ENCODE results near the gene NUP85.
A peak's percentile ranks its signal among the peaks of the same experiment; 100 is the strongest.
"Not testable (repeated sequence)": the region's sequence is repeated elsewhere in the genome, so short reads cannot be mapped to it uniquely, and the experiment has no call there.

Gene NUP85

DNA sequence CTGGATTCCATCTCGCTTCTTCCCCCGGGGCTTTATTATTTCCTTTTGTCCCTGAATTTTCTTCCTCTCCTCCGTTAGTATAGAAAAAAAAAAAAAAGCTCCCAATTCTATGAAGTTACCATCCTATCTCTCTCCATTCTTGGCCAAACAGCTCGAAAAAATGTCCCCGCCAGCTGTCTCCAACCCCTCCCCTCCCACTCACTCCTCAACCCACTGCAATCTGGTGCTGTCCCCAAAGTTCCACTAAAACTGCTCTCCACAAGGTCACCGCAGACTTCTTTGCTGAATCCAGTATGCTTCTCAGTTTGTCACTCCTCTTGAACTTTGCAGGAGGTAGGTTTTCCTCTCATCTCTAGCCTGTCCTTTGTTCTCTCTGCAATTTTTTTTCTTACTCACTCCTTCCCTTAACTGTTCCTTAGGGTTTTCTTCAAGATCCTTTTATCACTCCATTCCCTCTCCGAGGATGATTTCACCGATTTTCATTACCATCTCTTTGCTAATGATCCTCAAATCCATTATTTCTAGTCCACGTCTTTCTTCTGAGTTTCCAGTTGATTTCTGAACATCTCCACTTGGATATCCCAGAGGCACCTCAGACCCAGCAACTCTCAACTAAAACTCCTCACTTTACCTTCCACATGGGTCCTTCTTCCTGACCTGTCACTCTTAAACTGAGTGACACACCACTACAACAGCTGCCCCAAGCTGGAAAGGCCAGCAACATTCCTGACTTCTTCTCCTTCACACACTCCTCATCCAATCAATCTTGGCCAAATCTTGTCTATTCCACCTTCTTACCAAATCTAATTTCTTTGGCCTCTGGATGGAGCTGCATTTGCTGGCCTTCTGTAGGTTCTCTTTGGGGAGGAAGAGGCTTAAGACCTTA, 21.2 kb upstream of the NUP85 start:
- peaks cover 6% of the 10 kb centered on the region for H3K36me3 Mint-ChIP-seq
- peak overlapping the region; percentile 85 for H3K4me3 Mint-ChIP-seq

GRCh38 chr17:75188614-75189013, 16.9 kb upstream of the NUP85 start:
- no peaks in the 10 kb centered on the region for H3K9me3 Mint-ChIP-seq
- H3K36me3 Mint-ChIP-seq = no peaks in the 10 kb centered on the region
- no peak overlapping the region for H3K27ac Mint-ChIP-seq
- H3K27me3 Mint-ChIP-seq = no peaks in the 10 kb centered on the region
- no peak overlapping the region for H3K4me3 Mint-ChIP-seq
- peaks cover 18% of the 10 kb centered on the region for H3K4me1 Mint-ChIP-seq

More for the DNA sequence above, 21.2 kb upstream of the NUP85 start:
- Mint-ChIP-seq H3K27ac (peak overlapping the region; percentile 82), H3K4me1 (peaks cover 40% of the 10 kb centered on the region), H3K27me3 (no peaks in the 10 kb centered on the region), H3K9me3 (no peaks in the 10 kb centered on the region)

DNA sequence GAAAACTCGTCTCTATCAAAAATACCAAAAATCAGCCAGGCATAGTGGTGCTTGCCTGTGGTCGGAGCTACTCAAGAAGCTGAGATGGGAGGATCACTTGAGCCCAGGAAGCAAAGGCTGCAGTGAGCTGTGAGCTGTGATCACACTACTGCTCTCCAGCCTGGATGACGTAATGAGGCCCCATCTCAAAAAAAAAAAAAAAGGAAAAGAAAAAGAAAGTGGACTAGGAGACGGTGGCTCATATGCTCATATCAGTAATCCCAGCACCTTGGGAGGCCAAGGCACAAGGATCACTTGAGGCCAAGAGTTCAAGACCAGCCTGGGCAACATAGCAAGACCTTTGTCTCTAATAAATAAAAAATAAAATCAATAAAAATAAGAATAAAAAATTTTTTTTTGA, 13.9 kb upstream of the NUP85 start:
- Mint-ChIP-seq H3K36me3 (no peaks in the 10 kb centered on the region), H3K4me3 (no peak overlapping the region), H3K9me3 (no peaks in the 10 kb centered on the region), H3K27ac (no peak overlapping the region), H3K4me1 (peaks cover 6% of the 10 kb centered on the region), H3K27me3 (no peaks in the 10 kb centered on the region)

DNA sequence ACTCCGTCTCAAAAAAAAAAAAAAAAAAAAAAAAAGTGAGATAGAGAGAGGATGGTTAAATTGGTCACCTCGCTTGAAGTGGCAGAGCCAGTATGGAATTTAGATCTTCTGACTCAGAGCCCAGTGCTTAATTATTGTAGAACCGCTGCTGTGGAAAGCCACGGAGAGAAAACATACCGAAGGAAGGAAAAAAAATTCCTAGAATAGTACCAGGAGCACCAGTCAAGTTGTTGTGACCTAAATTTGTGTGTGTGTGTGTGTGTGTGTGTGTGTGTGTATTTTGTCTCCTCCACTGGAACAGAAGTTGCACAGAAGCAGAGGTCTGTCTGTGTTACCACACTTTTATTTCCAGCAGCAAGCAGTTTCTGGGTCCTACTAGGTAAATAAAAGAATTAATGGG, 10.6 kb upstream of the NUP85 start:
- Mint-ChIP-seq H3K36me3 (no peaks in the 10 kb centered on the region), H3K9me3 (no peaks in the 10 kb centered on the region), H3K4me1 (no peaks in the 10 kb centered on the region), H3K27me3 (no peaks in the 10 kb centered on the region), H3K27ac (no peak overlapping the region), H3K4me3 (no peak overlapping the region)

DNA sequence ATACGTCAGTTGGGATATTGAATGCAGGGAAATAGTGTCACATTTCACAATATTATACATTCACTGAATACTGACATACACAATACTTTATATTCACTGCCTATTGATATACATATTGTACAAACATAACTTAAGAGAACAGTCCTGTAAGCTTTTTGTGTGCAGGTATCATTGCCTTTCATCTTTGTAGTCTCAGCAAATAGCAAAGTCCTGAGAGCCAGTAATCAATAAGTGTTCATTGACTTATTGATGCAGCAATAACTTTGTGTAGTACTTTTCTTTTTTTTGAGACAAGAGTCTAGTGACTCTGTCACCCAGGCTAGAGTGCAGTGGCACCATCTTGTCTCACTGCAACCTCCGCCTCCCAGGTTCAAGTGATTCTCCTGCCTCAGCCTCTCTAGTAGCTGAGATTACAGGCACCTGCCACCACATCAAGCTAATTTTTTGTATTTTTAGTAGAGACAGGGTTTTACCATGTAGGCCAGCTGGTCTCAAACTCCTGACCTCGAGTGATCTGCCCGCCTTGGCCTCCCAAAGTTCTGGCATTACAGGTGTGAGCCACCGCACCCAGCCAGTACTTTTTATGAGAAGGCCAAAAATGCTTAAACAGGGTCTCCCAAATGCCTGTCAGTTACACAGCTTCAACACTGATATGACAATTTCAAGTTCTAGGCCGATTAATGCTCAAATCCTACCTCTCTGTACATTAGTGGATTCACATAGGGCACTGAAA, 5.4 kb upstream of the NUP85 start:
- H3K4me1 Mint-ChIP-seq = peaks cover 13% of the 10 kb centered on the region
- H3K9me3 Mint-ChIP-seq = no peaks in the 10 kb centered on the region
- H3K27ac Mint-ChIP-seq = no peak overlapping the region
- no peak overlapping the region for H3K4me3 Mint-ChIP-seq
- H3K36me3 Mint-ChIP-seq = no peaks in the 10 kb centered on the region
- no peaks in the 10 kb centered on the region for H3K27me3 Mint-ChIP-seq

DNA sequence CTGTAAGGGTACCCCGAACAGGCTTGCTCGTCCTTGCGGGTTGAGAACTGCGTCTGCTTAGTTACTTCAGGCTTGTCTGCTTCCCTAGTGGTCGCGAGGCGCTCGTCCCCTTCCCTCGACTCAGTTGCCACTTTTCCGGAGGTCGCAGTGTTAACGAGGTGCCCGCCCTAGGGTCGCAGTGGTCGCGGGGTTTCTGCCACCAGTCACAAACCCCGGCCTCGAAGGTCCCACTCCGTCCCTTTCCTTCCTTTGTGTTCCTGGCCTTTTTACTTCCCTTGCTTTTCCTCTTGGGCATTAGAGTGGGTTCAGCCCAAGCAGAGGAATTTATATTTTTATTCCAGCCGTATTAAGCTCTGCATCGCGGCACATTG, 299 bp downstream of the NUP85 start:
- no peaks in the 10 kb centered on the region for H3K27me3 Mint-ChIP-seq
- no peaks in the 10 kb centered on the region for H3K36me3 Mint-ChIP-seq
- peak overlapping the region; percentile 100 for H3K27ac Mint-ChIP-seq
- peak overlapping the region; percentile 97 for H3K4me3 Mint-ChIP-seq
- H3K4me1 Mint-ChIP-seq = peaks cover 29% of the 10 kb centered on the region
- no peaks in the 10 kb centered on the region for H3K9me3 Mint-ChIP-seq

- not testable (repeated sequence) for H3K36me3 Mint-ChIP-seq, H3K9me3 Mint-ChIP-seq
Observed at GRCh38 chr17:75207050-75207407, 1.6 kb downstream of the NUP85 start.

GRCh38 chr17:75207760-75208159, 2.3 kb downstream of the NUP85 start:
- no peaks in the 10 kb centered on the region for H3K27me3 Mint-ChIP-seq
- H3K9me3 Mint-ChIP-seq = no peaks in the 10 kb centered on the region
- peak overlapping the region; percentile 46 for H3K27ac Mint-ChIP-seq
- H3K4me1 Mint-ChIP-seq = peaks cover 23% of the 10 kb centered on the region
- peak overlapping the region; percentile 61 for H3K4me3 Mint-ChIP-seq
- H3K36me3 Mint-ChIP-seq = peaks cover 2% of the 10 kb centered on the region

More at GRCh38 chr17:75207050-75207407, 1.6 kb downstream of the NUP85 start:
- Mint-ChIP-seq H3K27ac (peak overlapping the region; percentile 55), H3K4me3 (peak overlapping the region; percentile 97), H3K4me1 (peaks cover 23% of the 10 kb centered on the region)
- not testable (repeated sequence) for H3K27me3 Mint-ChIP-seq

- Mint-ChIP-seq H3K27me3 (no peaks in the 10 kb centered on the region), H3K36me3 (peaks cover 2% of the 10 kb centered on the region), H3K9me3 (no peaks in the 10 kb centered on the region), H3K4me3 (peak overlapping the region; percentile 61), H3K27ac (peak overlapping the region; percentile 46), H3K4me1 (peaks cover 23% of the 10 kb centered on the region)
Observed at GRCh38 chr17:75208161-75208560, 2.7 kb downstream of the NUP85 start.

GRCh38 chr17:75209061-75209460, 3.6 kb downstream of the NUP85 start:
- Mint-ChIP-seq H3K27me3 (no peaks in the 10 kb centered on the region), H3K36me3 (peaks cover 2% of the 10 kb centered on the region), H3K9me3 (no peaks in the 10 kb centered on the region), H3K4me1 (peaks cover 20% of the 10 kb centered on the region), H3K27ac (no peak overlapping the region), H3K4me3 (no peak overlapping the region)

GRCh38 chr17:75218131-75218530, 12.7 kb downstream of the NUP85 start:
- Mint-ChIP-seq H3K4me1 (no peaks in the 10 kb centered on the region), H3K4me3 (no peak overlapping the region), H3K36me3 (peaks cover 14% of the 10 kb centered on the region), H3K9me3 (no peaks in the 10 kb centered on the region), H3K27me3 (no peaks in the 10 kb centered on the region), H3K27ac (no peak overlapping the region)

DNA sequence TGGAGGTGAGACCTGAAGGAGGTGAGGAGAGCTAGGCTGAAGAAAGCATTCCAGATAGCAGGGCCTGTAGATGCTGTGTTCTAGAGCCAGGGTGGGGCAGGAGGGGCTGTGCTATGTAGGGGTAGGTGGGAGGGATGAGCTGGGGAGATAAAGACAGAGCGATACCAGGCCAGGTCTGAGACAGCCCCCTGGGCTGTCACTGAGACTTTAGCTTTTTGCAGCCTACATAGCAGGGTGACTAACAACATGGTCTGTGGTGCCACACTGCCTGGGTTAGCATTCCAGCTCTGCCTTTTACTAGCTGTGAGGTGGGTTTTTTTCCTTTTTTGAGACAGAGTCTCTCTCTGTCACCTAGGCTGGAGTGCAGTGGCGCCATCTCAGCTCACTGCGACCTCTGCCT, 14.3 kb downstream of the NUP85 start:
- peaks cover 14% of the 10 kb centered on the region for H3K36me3 Mint-ChIP-seq
- peak overlapping the region; percentile 51 for H3K27ac Mint-ChIP-seq

GRCh38 chr17:75225016-75225415, 19.5 kb downstream of the NUP85 start:
- H3K27ac Mint-ChIP-seq = no peak overlapping the region

More for the DNA sequence above, 14.3 kb downstream of the NUP85 start:
- Mint-ChIP-seq H3K27me3 (no peaks in the 10 kb centered on the region), H3K4me1 (no peaks in the 10 kb centered on the region), H3K4me3 (no peak overlapping the region), H3K9me3 (no peaks in the 10 kb centered on the region)

GRCh38 chr17:75227729-75228128, 22.2 kb downstream of the NUP85 start:
- H3K27me3 Mint-ChIP-seq = no peaks in the 10 kb centered on the region

More at GRCh38 chr17:75225016-75225415, 19.5 kb downstream of the NUP85 start:
- no peaks in the 10 kb centered on the region for H3K4me1 Mint-ChIP-seq
- peaks cover 9% of the 10 kb centered on the region for H3K36me3 Mint-ChIP-seq
- no peaks in the 10 kb centered on the region for H3K9me3 Mint-ChIP-seq
- no peak overlapping the region for H3K4me3 Mint-ChIP-seq
- H3K27me3 Mint-ChIP-seq = no peaks in the 10 kb centered on the region

GRCh38 chr17:75228305-75228704, 22.8 kb downstream of the NUP85 start:
- H3K4me3 Mint-ChIP-seq = no peak overlapping the region
- H3K27me3 Mint-ChIP-seq = no peaks in the 10 kb centered on the region
- peaks cover 10% of the 10 kb centered on the region for H3K36me3 Mint-ChIP-seq
- no peak overlapping the region for H3K27ac Mint-ChIP-seq
- H3K4me1 Mint-ChIP-seq = no peaks in the 10 kb centered on the region
- no peaks in the 10 kb centered on the region for H3K9me3 Mint-ChIP-seq

More at GRCh38 chr17:75227729-75228128, 22.2 kb downstream of the NUP85 start:
- Mint-ChIP-seq H3K4me1 (no peaks in the 10 kb centered on the region), H3K9me3 (no peaks in the 10 kb centered on the region), H3K36me3 (peaks cover 10% of the 10 kb centered on the region), H3K4me3 (no peak overlapping the region), H3K27ac (no peak overlapping the region)

DNA sequence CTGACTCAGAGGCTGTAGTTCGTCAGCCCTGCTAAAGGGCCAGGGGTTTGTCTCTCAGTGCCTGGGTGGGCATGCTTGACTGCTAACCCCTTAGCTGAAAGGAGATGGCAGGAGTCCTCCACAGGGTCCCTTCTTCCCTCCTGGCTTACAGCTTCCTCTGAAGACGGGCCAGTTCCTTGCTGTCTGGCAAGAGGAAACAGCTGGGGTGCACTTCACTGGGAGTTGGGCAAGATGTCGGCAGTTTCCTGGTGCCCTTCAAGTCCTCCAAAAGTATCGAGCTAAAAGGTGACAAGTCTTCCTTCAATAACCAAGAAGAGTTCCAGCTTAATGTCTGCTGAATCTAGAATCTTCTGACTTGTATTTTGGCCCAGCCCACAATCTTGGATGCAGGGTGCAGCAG, 23.4 kb downstream of the NUP85 start:
- H3K27ac Mint-ChIP-seq = no peak overlapping the region
- no peaks in the 10 kb centered on the region for H3K9me3 Mint-ChIP-seq
- no peaks in the 10 kb centered on the region for H3K4me1 Mint-ChIP-seq
- peaks cover 10% of the 10 kb centered on the region for H3K36me3 Mint-ChIP-seq
- no peaks in the 10 kb centered on the region for H3K27me3 Mint-ChIP-seq
- H3K4me3 Mint-ChIP-seq = no peak overlapping the region

Data from activated naive CD4-positive, alpha-beta T cell treated with anti-CD3 and anti-CD28 coated beads, Interleukin-2, amount 50 U/mL, for 24 hours (primary cell).